GM10266 (cell line): Measurements from ENCODE around the gene MMP23B.

ENCODE experiments used
- DNase-seq: peaks from one replicate; pipeline ENCODE4 v3.0.0; 2012; ENCODE audit errors: extremely low spot score
- TF ChIP-seq, protein P1 (sequence below): IDR thresholded peaks from 2 replicates; pipeline ENCODE4 v1.5.1; 2012; ENCODE audit warnings: mild to moderate bottlenecking, low read depth; ENCODE audit not compliant: control insufficient read depth, insufficient read depth; ENCODE audit errors: missing control alignments

Gene MMP23B

DNA sequence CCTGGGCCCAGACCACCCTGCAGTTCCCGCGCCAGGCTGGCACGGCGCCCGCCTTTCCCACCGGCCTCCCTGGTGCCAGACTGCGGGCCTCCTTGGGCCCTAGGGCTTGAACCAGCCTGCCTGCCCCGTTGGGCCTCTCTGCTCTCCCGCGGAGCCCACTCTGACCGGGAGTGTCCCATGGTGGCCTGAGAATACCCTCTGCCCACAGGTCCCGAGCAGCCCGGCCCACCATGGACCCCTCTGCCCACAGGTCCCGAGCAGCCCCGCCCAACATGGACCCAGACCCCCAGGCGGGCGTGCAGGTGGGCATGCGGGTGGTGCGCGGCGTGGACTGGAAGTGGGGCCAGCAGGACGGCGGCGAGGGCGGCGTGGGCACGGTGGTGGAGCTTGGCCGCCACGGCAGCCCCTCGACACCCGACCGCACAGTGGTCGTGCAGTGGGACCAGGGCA is 8.8 kb upstream of the MMP23B start:
- TF ChIP-seq, protein P1, sequence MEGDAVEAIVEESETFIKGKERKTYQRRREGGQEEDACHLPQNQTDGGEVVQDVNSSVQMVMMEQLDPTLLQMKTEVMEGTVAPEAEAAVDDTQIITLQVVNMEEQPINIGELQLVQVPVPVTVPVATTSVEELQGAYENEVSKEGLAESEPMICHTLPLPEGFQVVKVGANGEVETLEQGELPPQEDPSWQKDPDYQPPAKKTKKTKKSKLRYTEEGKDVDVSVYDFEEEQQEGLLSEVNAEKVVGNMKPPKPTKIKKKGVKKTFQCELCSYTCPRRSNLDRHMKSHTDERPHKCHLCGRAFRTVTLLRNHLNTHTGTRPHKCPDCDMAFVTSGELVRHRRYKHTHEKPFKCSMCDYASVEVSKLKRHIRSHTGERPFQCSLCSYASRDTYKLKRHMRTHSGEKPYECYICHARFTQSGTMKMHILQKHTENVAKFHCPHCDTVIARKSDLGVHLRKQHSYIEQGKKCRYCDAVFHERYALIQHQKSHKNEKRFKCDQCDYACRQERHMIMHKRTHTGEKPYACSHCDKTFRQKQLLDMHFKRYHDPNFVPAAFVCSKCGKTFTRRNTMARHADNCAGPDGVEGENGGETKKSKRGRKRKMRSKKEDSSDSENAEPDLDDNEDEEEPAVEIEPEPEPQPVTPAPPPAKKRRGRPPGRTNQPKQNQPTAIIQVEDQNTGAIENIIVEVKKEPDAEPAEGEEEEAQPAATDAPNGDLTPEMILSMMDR: no peak
- DNase-seq: no peak

DNA sequence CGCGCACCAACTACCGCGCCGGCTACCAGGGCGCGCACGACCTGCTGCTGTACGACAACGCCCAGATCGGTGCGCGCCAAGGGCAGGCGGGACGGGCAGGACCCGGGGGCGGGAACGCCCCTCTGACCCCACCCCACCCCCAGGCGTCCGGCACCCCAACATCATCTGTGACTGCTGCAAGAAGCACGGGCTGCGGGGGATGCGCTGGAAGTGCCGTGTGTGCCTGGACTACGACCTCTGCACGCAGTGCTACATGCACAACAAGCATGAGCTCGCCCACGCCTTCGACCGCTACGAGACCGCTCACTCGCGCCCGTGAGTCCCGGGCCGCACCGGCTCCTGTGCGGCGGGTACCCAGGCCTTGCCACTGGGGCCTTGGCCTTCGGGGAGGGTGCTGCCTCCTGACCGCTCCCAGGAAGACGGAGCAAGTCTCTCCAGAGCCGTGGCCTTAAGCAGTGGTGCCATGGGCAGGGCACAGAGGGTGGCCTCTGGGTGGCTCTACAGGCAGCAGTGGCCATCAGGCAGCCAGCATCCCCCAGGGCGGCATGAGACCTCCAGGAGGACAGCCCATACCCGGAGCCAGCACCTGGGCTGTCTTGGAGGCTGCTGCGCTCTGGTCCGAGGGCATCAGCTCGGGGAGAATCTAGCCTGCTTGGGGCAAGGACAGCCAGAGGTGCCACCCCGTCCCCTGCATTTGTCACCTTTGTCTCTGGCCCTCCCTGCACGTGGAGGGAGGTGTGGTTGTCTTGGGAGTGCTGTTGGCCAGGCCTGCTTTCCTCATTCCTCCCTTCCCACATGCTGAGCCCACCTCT is 8.1 kb upstream of the MMP23B start:
- DNase-seq: no peak
- TF ChIP-seq, protein P1: no peak

DNA sequence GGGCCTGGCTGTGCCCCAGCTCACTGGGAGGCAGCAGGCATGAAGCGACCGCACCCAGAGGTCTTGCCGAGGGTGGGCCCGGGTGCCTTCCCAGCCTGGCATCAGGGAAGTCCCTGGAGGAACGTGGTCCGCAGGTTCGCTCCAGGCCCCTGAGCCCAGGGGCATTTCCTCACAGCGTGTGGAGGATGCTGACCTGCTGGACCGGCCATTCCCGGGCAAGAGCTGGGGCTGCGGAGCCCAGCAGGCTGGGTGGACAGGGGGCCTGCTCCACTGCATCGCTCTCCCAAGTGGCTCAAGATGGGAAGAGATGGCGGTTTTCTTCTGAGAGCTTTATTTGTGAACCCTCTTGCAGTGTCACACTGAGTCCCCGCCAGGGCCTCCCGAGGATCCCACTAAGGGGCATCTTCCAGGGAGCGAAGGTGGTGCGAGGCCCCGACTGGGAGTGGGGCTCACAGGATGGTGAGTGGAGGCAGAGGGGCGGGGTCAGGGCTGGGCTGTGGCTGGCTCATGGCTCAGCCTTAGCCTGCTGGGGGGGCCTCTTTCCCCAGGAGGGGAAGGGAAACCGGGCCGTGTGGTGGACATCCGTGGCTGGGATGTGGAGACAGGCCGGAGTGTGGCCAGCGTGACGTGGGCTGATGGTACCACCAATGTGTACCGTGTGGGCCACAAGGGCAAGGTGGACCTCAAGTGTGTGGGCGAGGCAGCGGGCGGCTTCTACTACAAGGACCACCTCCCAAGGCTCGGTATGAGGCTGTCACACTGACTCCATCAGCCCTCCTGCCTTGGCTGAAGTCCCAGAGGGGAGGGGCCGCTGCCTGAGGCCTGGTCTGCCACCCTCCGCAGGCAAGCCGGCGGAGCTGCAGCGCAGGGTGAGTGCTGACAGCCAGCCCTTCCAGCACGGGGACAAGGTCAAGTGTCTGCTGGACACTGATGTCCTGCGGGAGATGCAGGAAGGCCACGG is 7.2 kb upstream of the MMP23B start:
- no peak for DNase-seq
- TF ChIP-seq, protein P1: no peak

DNA sequence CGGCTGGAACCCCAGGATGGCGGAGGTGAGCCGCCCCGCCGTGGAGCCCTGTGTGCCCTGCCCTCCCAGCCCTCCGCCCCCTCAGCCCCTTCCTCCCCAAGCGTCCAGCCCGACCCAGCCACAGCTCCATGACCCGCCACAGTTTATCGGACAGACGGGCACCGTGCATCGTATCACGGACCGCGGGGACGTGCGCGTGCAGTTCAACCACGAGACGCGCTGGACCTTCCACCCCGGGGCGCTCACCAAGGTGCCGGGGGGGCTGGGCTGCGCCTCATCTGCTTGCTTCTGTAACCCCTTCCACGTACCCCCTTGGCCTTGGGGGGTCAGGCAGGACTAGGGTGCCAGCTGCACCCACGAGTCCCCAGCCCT is 6.6 kb upstream of the MMP23B start:
- TF ChIP-seq, protein P1: no peak
- DNase-seq: no peak

DNA sequence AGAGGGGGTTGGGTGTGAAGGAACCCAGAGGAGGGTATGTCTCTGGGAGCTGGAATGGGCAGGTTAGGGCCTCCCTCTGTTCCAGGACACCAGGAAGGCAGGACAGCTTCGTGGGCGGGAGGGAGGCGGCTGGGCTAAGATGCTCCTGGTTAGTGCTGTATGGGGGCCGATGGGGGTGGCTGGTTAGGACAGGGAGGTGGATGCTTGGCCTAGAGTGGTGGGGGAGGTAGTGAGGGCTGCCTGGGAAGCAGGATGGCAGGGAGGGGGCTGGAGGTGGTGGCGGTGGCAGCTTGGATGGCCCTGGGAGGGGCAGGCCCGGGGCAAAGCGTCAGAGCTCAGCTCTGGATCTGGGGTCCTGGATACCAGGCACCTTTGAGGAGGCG is 6.2 kb upstream of the MMP23B start:
- no peak for DNase-seq
- TF ChIP-seq, protein P1: no peak

DNA sequence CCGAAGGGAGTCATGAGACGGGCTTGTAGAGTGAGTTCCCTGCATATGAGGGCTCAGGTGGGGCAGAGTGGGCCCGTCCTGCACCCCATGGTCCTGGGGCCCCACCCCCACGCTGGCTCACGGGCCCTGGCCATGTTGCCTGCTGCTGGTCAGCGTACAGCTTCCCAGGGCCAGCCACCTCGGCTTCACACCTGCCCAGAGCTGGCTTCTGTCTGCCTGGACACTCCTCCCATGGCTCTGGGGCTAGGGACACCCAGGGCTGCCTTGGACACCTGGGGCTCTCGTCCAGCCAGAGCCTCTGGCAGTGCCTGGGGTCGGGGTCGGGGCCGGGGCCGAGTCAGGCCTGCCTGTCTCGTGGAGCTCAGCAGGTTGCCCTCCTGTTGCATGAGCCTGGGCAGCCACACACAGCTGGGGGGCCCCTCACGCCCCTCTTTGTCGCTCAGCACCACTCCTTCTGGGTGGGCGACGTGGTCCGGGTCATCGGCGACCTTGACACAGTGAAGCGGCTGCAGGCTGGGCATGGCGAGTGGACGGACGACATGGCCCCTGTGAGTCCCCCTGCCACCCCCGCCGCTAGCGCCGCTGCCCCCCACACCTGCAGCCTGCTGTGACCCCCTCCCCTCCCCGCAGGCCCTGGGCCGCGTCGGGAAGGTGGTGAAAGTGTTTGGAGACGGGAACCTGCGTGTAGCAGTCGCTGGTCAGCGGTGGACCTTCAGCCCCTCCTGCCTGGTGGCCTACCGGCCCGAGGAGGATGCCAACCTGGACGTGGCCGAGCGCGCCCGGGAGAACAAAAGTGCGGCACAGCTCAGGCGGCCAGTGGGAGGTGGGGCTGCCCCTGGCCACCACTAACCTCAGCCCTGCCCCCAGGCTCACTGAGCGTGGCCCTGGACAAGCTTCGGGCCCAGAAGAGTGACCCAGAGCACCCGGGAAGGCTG is 5.5 kb upstream of the MMP23B start:
- TF ChIP-seq, protein P1: no peak

More for the DNA sequence above, 5.5 kb upstream of the MMP23B start:
- no peak for DNase-seq
